Embryonic facial prominence (tissue), 1 donor: ENCODE measurements around the gene MRTFA.

ENCODE experiments used
- DNase-seq: peaks from one replicate; pipeline ENCODE4 v3.0.0-alpha.2; 2016; ENCODE audit errors: extremely low spot score

Gene MRTFA

GRCh38 chr22:40463683-40464082 lies 172.8 kb downstream of the MRTFA start:
- no peak for DNase-seq

- DNase-seq, result no peak
Measured at GRCh38 chr22:40463017-40463631, 173.4 kb downstream of the MRTFA start.

- no peak for DNase-seq
Measured at GRCh38 chr22:40462195-40462984, 174.1 kb downstream of the MRTFA start.

GRCh38 chr22:40453671-40454070 lies 182.8 kb downstream of the MRTFA start:
- DNase-seq, result no peak

GRCh38 chr22:40452730-40453487 lies 183.6 kb downstream of the MRTFA start:
- DNase-seq, result no peak

- no peak for DNase-seq
Measured at GRCh38 chr22:40451210-40451609, 185.3 kb downstream of the MRTFA start.

GRCh38 chr22:40450616-40451015 lies 185.9 kb downstream of the MRTFA start:
- no peak for DNase-seq

GRCh38 chr22:40449676-40450035 lies 186.9 kb downstream of the MRTFA start:
- no peak for DNase-seq

- DNase-seq, result no peak
Measured at GRCh38 chr22:40446203-40446602, 190.3 kb downstream of the MRTFA start.

GRCh38 chr22:40444178-40444831 lies 192.2 kb downstream of the MRTFA start:
- no peak for DNase-seq

- DNase-seq, result no peak
Measured at GRCh38 chr22:40443732-40444131, 192.8 kb downstream of the MRTFA start.

- DNase-seq, result no peak
Measured at GRCh38 chr22:40441761-40442390, 194.6 kb downstream of the MRTFA start.

- DNase-seq, result peak; percentile 39
Measured at GRCh38 chr22:40436505-40437431, 199.8 kb downstream of the MRTFA start.

GRCh38 chr22:40434745-40435144 lies 201.8 kb downstream of the MRTFA start:
- DNase-seq, result no peak

GRCh38 chr22:40434106-40434505 lies 202.4 kb downstream of the MRTFA start:
- no peak for DNase-seq

GRCh38 chr22:40433416-40434090 lies 203.0 kb downstream of the MRTFA start:
- peak; percentile 23 for DNase-seq

- no peak for DNase-seq
Measured at GRCh38 chr22:40432625-40433024, 203.9 kb downstream of the MRTFA start.

- no peak for DNase-seq
Measured at GRCh38 chr22:40432157-40432556, 204.4 kb downstream of the MRTFA start.

- DNase-seq, result no peak
Measured at GRCh38 chr22:40430991-40431390, 205.5 kb downstream of the MRTFA start.

GRCh38 chr22:40429481-40429880 lies 207.0 kb downstream of the MRTFA start:
- no peak for DNase-seq
